SK-N-SH (cell line): ENCODE measurements around the gene DAB1. TPM values are rescaled to one million over a fixed set of nuclear protein-coding genes. Genes with fewer than 3 reads are reported as not detected.

Experiments used
- CTCF ChIA-PET: fragments of 300-600, 350-600 bp; formaldehyde crosslinking; extraction: SDS; loops from one replicate; lab custom pipeline; 2021; lab: Yijun Ruan, JAX
- POLR2A ChIA-PET: fragments of 350-600 bp; sonication (Branson Sonifier 250); formaldehyde crosslinking; extraction: SDS; loops from one replicate; lab custom pipeline; 2020; ENCODE audit warnings: antibody characterized with exemption, inconsistent platforms; lab: Yijun Ruan, JAX
- DNase-seq: peaks from one replicate; pipeline ENCODE4 v3.0.0; 2012
- H2AFZ ChIP-seq: fragments of 200-600 bp; sonication (generic); 2 replicates; pipeline ENCODE4 v1.8.1; 2016; ENCODE audit warnings: antibody characterized with exemption, mild to moderate bottlenecking, low read depth
- H3F3A ChIP-seq: fragments of 200-600 bp; sonication (generic); replicated peaks from 2 replicates; pipeline ENCODE3; 2016; ENCODE audit warnings: antibody characterized with exemption, mild to moderate bottlenecking; ENCODE audit not compliant: insufficient read depth
- H3K27ac ChIP-seq, 2 experiments: fragments of 200-500 bp in 1 of 2; fragments of 200-600 bp in 1 of 2; sonication (Bioruptor generic) in 1 of 2; sonication (generic), shearing (Covaris generic) in 1 of 2; 2 replicates each; pipeline versions ENCODE4 v1.5.1 to v1.6.1; 2014 to 2016; ENCODE audit warnings: low read depth in 2 of 2, inconsistent platforms in 1 of 2, low read length in 1 of 2, mild to moderate bottlenecking in 1 of 2, mixed read lengths in 1 of 2
- H3K27me3 ChIP-seq: fragments of 200-600 bp; sonication (generic), shearing (Covaris generic); 2 replicates; pipeline ENCODE4 v1.6.1; 2016; ENCODE audit warnings: mixed run types; ENCODE audit not compliant: insufficient read depth
- H3K36me3 ChIP-seq, 2 experiments: fragments of 200-500 bp in 1 of 2; fragments of 200-600 bp in 1 of 2; sonication (Bioruptor generic) in 1 of 2; sonication (generic) in 1 of 2; replicated peaks in 1 of 2; 2 replicates each; pipeline versions ENCODE3 to v1.5.1; 2014 to 2016; ENCODE audit warnings: low read length in 1 of 2, mild to moderate bottlenecking in 1 of 2; ENCODE audit not compliant: insufficient read depth in 2 of 2, control insufficient read depth in 1 of 2
- H3K4me1 ChIP-seq, 2 experiments: fragments of 200-500 bp in 1 of 2; fragments of 200-600 bp in 1 of 2; sonication (Bioruptor generic) in 1 of 2; sonication (generic), shearing (Covaris generic) in 1 of 2; 2 replicates each; pipeline versions ENCODE4 v1.5.1 to v1.6.1; 2014 to 2016; ENCODE audit warnings: low read depth in 1 of 2, low read length in 1 of 2, mixed run types in 1 of 2; ENCODE audit not compliant: insufficient read depth in 2 of 2, control insufficient read depth in 1 of 2
- H3K4me2 ChIP-seq: fragments of 200-600 bp; sonication (generic), shearing (Covaris generic); 2 replicates; pipeline ENCODE4 v1.6.1; 2017; ENCODE audit warnings: mixed run types
- H3K4me3 ChIP-seq, 2 experiments: fragments of 200-500 bp in 1 of 2; fragments of 200-600 bp in 1 of 2; sonication (Bioruptor generic) in 1 of 2; sonication (generic), shearing (Covaris generic) in 1 of 2; 2 replicates each; pipeline versions ENCODE4 v1.5.1 to v1.8.1; 2014 to 2016; ENCODE audit warnings: low read depth in 2 of 2, inconsistent platforms in 1 of 2, low read length in 1 of 2, mild to moderate bottlenecking in 1 of 2, mixed read lengths in 1 of 2, moderate library complexity in 1 of 2
- H3K79me2 ChIP-seq: fragments of 200-600 bp; sonication (generic); 2 replicates; pipeline ENCODE4 v1.8.1; 2017; ENCODE audit warnings: mild to moderate bottlenecking; ENCODE audit not compliant: insufficient read depth
- H3K9ac ChIP-seq: fragments of 200-600 bp; sonication (generic); 2 replicates; pipeline ENCODE4 v1.6.1; 2017; ENCODE audit warnings: mixed run types
- H3K9me2 ChIP-seq: fragments of 200-600 bp; sonication (generic); 2 replicates; pipeline ENCODE4 v1.6.1; 2017; ENCODE audit warnings: mixed run types
- H3K9me3 ChIP-seq: fragments of 200-600 bp; sonication (generic); 2 replicates; pipeline ENCODE4 v1.6.1; 2017; ENCODE audit warnings: mixed run types, mild to moderate bottlenecking, moderate library complexity
- H4K20me1 ChIP-seq: fragments of 200-600 bp; sonication (generic); 2 replicates; pipeline ENCODE4 v1.6.1; 2017; ENCODE audit warnings: mild to moderate bottlenecking, mixed run types; ENCODE audit not compliant: insufficient read depth
- CHD2 ChIP-seq: fragments of 150-350 bp; IDR thresholded peaks from 2 replicates; pipeline ENCODE4 v1.6.1; 2018; ENCODE audit warnings: low read length; ENCODE audit not compliant: partially characterized antibody
- CTCF ChIP-seq: fragments of 200-600 bp; sonication (generic); IDR thresholded peaks from 2 replicates; pipeline ENCODE4 v1.6.1; 2017; ENCODE audit warnings: antibody characterized with exemption, mild to moderate bottlenecking, moderate library complexity
- ELF1 ChIP-seq: IDR thresholded peaks from 2 replicates; pipeline ENCODE4 v1.4.0; 2012
- EP300 ChIP-seq, 2 experiments: IDR thresholded peaks; 2 replicates each; pipeline versions ENCODE4 v1.4.0 to v1.6.1; 2012; ENCODE audit warnings: borderline replicate concordance in 1 of 2, low read depth in 1 of 2, low read length in 1 of 2
- EZH2phosphoT487 ChIP-seq: fragments of 200-600 bp; sonication (generic); IDR thresholded peaks from 2 replicates; pipeline ENCODE4 v1.6.1; 2017; ENCODE audit warnings: low read depth, mixed run types, mild to moderate bottlenecking, antibody characterized with exemption, moderate library complexity, borderline replicate concordance
- GABPA ChIP-seq: IDR thresholded peaks from 2 replicates; pipeline ENCODE4 v1.4.0; 2012; ENCODE audit warnings: low read depth, mild to moderate bottlenecking
- IRF3 ChIP-seq: fragments of 150-350 bp; IDR thresholded peaks from 2 replicates; pipeline ENCODE4 v1.6.1; 2016; ENCODE audit warnings: mild to moderate bottlenecking, low read depth, low read length
- MAX ChIP-seq: IDR thresholded peaks from 2 replicates; pipeline ENCODE4 v1.4.0; 2012; ENCODE audit warnings: low read depth
- MXI1 ChIP-seq: IDR thresholded peaks from 2 replicates; pipeline ENCODE4 v1.6.1; 2012; ENCODE audit warnings: mild to moderate bottlenecking, low read depth, low read length, improper control_type of control experiment
- NFIC ChIP-seq: IDR thresholded peaks from 2 replicates; pipeline ENCODE4 v1.4.0; 2012; ENCODE audit warnings: borderline replicate concordance
- RCOR1 ChIP-seq: fragments of 150-350 bp; IDR thresholded peaks from 2 replicates; pipeline ENCODE4 v1.6.1; 2017; ENCODE audit warnings: antibody characterized with exemption, low read length
- RXRA ChIP-seq: IDR thresholded peaks from 2 replicates; pipeline ENCODE4 v1.4.0; 2012; ENCODE audit warnings: low read depth, mild to moderate bottlenecking, borderline replicate concordance
- SIN3A ChIP-seq: IDR thresholded peaks from 2 replicates; pipeline ENCODE4 v1.6.1; 2012; ENCODE audit warnings: low read depth, mild to moderate bottlenecking, low read length, moderate library complexity, borderline replicate concordance
- SMC3 ChIP-seq: IDR thresholded peaks from 2 replicates; pipeline ENCODE4 v1.6.1; 2012; ENCODE audit warnings: low read depth, low read length, improper control_type of control experiment
- TEAD4 ChIP-seq: IDR thresholded peaks from 2 replicates; pipeline ENCODE4 v1.4.0; 2012; ENCODE audit warnings: mild to moderate bottlenecking, borderline replicate concordance; ENCODE audit not compliant: insufficient read depth
- USF2 ChIP-seq: fragments of 150-350 bp; IDR thresholded peaks from 2 replicates; pipeline ENCODE4 v1.6.1; 2017; ENCODE audit warnings: antibody characterized with exemption, low read length, low read depth, borderline replicate concordance
- WGBS: methylation state at CpG from one replicate; pipeline ENCODE4 v1.1.6; 2017; ENCODE audit warnings: low lambda C conversion rate; 5-methylcytosine and 5-hydroxymethylcytosine counted together
- polyA plus RNA-seq, 3 experiments: library from polyadenylated mRNA; depleted of rRNA; stranded (reverse); fragments of >200 nt; gene quantifications; 2 replicates each; pipeline ENCODE4 v1.2.3, GENCODE V29; 2012

Gene DAB1
- polyA plus RNA-seq, 1 of the 3 experiments (the other 2 are of a cell fraction), result 2.9 TPM

GRCh38 chr1:57109247-57109646 is 314.6 kb downstream of the DAB1 start:
- H4K20me1 ChIP-seq, result no peaks in the 10 kb centered on the region
- CTCF ChIA-PET, result no interaction called here
- no peak for DNase-seq
- H3K4me2 ChIP-seq, result no peak overlapping the region
- no peaks in the 10 kb centered on the region for H3K9me3 ChIP-seq
- H3K27ac ChIP-seq, result no peak overlapping the region
- no peaks in the 10 kb centered on the region for H3K9me2 ChIP-seq
- peaks cover 0 to 2% of the 10 kb centered on the region in 2 experiments; a peak in 2 of 4 replicates for H3K4me1 ChIP-seq
- no peaks in the 10 kb centered on the region for H3F3A ChIP-seq
- no peak for TF ChIP-seq SMC3
- TF ChIP-seq USF2, result no peak
- no peak for TF ChIP-seq NFIC
- no peak for TF ChIP-seq MAX
- no peak for TF ChIP-seq EP300 (IDR thresholded peaks at IDR 0.05; ENCODE audit: borderline replicate concordance in 1 of 2, low read depth in 1 of 2, low read length in 1 of 2)
- no peak for TF ChIP-seq TEAD4
- TF ChIP-seq GABPA, result no peak
- no peak for TF ChIP-seq CHD2
- no peak for TF ChIP-seq CTCF
- TF ChIP-seq RCOR1, result no peak
- TF ChIP-seq ELF1, result no peak
- no peak for TF ChIP-seq SIN3A
- no peak for TF ChIP-seq IRF3
- TF ChIP-seq EZH2phosphoT487, result no peak
- no peak for TF ChIP-seq RXRA
- no peak for TF ChIP-seq MXI1
- TF ChIP-seq, all 33 proteins: peak for 0
- Histone ChIP-seq H3K27me3 (no peaks in the 10 kb centered on the region), H3K79me2 (no peaks in the 10 kb centered on the region), H3K4me3 (no peak overlapping the region), H2AFZ (no peak overlapping the region), H3K36me3 (no peaks in the 10 kb centered on the region), H3K9ac (no peak overlapping the region)
- WGBS, result 33% methylated on average over 1 of the region's 1 CpG
- POLR2A ChIA-PET, result no interaction called here
